ENCODE measurements around the gene ADGRG1.

ADGRG1 gene

DNA sequence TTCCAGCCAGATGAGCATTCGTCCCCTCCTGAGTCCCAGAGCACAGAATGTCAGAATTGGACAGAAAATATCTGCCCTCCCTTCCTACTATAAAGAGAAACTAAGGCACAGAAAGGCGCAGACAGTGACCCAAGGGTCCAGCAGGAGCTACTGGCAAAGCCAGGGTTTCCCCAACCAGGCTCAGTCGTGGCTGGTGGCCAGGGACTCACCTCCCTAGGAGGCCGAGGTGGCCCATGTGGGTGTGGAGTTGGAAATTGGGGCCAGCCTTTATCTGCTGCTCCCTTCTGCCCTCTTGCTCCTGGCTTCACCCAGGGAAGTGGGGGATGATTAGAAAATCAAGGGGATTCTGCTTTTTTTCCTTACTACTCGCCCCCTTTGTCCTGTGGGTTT is 67.2 kb downstream of the ADGRG1 start:
- Mint-ChIP-seq H3K27ac (no peak overlapping the region), H3K9me3 (no peaks in the 10 kb centered on the region), H3K4me1 (peaks cover 14% of the 10 kb centered on the region), H3K27me3 (no peaks in the 10 kb centered on the region), H3K36me3 (no peaks in the 10 kb centered on the region), H3K4me3 (no peak overlapping the region)

GRCh38 chr16:57696240-57696639 is 67.8 kb downstream of the ADGRG1 start:
- peak overlapping the region; percentile 62 for H3K27ac Mint-ChIP-seq
- peaks cover 12% of the 10 kb centered on the region for H3K4me1 Mint-ChIP-seq
- no peak overlapping the region for H3K4me3 Mint-ChIP-seq
- H3K36me3 Mint-ChIP-seq, result no peaks in the 10 kb centered on the region
- H3K9me3 Mint-ChIP-seq, result no peaks in the 10 kb centered on the region
- no peaks in the 10 kb centered on the region for H3K27me3 Mint-ChIP-seq

DNA sequence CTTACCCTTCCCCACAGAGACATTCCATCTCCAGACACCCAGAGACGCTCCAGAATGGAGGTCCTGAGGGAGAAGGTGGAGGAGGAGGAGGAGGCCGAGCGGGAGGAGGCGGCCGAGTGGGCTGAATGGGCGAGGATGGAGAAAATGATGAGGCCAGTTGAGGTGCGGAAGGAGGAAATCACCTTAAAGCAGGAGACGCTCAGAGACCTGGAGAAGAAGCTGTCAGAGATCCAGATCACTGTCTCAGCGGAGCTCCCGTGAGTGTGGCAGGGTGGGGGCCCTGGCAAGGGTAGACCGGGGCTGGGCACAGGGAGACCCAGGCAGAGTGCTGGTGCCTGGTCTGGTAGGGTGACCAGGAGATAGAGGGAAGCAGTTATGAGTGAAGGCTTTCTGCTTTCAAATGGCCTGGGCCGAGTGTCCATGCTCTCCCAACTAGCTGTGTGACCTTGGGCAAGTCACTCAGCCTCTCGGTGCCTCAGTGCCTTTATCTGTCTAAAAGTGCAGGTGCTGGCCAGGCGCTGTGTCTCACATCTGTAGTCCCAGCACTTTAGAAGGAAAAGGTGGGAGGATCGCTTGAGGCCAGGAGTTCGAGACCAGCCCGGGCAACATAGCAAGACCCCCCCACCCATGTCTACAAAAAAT is 69.6 kb downstream of the ADGRG1 start:
- H3K9me3 Mint-ChIP-seq, result no peaks in the 10 kb centered on the region
- H3K4me3 Mint-ChIP-seq, result no peak overlapping the region
- H3K4me1 Mint-ChIP-seq, result peaks cover 12% of the 10 kb centered on the region
- no peaks in the 10 kb centered on the region for H3K36me3 Mint-ChIP-seq
- no peaks in the 10 kb centered on the region for H3K27me3 Mint-ChIP-seq
- H3K27ac Mint-ChIP-seq, result no peak overlapping the region

GRCh38 chr16:57698812-57699405 is 70.5 kb downstream of the ADGRG1 start:
- peaks cover 12% of the 10 kb centered on the region for H3K4me1 Mint-ChIP-seq
- H3K36me3 Mint-ChIP-seq, result no peaks in the 10 kb centered on the region
- no peak overlapping the region for H3K27ac Mint-ChIP-seq
- H3K4me3 Mint-ChIP-seq, result no peak overlapping the region
- no peaks in the 10 kb centered on the region for H3K27me3 Mint-ChIP-seq
- H3K9me3 Mint-ChIP-seq, result no peaks in the 10 kb centered on the region

DNA sequence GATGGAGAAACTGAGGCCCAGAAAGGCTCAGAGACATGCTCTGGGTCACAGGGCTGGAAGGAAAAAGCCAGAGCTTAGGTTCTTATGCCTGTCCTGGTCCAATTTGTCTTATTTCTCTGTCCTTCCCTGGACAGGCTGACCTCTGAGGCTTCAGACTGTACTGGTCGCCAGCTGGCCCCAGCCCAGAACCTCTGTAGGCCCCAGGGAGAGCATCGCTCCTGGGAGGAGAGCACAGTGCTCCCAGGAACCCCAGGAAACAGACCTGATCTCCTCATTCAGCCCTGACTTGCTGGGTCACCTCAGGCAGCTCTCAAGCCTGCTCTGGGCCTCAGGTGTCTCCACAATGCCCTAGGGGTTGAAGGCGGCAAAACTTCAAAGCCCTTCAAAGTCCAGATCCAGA is 71.1 kb downstream of the ADGRG1 start:
- peaks cover 10% of the 10 kb centered on the region for H3K4me1 Mint-ChIP-seq
- no peak overlapping the region for H3K27ac Mint-ChIP-seq

DNA sequence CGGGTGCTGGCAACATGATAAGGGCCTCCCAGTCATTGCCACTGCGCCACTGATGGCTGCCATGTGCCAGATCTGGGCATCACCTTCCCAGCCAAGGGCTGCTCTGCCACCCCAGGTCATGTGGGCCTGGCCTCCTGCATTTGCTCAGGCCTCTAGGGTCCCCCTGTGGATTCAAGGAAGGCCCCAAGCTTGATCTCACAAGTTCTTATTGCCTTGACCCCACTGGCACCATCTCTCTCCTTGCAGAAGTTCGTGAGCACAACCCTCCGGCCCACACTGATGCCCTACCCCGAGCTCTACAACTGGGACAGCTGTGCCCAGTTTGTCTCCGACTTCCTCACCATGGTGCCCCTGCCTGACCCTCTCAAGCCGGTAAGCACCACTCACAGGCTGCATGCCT is 71.5 kb downstream of the ADGRG1 start:
- Mint-ChIP-seq H3K27me3 (no peaks in the 10 kb centered on the region), H3K36me3 (no peaks in the 10 kb centered on the region), H3K4me3 (no peak overlapping the region), H3K4me1 (peaks cover 6% of the 10 kb centered on the region), H3K9me3 (no peaks in the 10 kb centered on the region), H3K27ac (no peak overlapping the region)

More for the DNA sequence above, 71.1 kb downstream of the ADGRG1 start:
- no peaks in the 10 kb centered on the region for H3K9me3 Mint-ChIP-seq
- H3K27me3 Mint-ChIP-seq, result no peaks in the 10 kb centered on the region
- H3K36me3 Mint-ChIP-seq, result no peaks in the 10 kb centered on the region
- H3K4me3 Mint-ChIP-seq, result no peak overlapping the region

DNA sequence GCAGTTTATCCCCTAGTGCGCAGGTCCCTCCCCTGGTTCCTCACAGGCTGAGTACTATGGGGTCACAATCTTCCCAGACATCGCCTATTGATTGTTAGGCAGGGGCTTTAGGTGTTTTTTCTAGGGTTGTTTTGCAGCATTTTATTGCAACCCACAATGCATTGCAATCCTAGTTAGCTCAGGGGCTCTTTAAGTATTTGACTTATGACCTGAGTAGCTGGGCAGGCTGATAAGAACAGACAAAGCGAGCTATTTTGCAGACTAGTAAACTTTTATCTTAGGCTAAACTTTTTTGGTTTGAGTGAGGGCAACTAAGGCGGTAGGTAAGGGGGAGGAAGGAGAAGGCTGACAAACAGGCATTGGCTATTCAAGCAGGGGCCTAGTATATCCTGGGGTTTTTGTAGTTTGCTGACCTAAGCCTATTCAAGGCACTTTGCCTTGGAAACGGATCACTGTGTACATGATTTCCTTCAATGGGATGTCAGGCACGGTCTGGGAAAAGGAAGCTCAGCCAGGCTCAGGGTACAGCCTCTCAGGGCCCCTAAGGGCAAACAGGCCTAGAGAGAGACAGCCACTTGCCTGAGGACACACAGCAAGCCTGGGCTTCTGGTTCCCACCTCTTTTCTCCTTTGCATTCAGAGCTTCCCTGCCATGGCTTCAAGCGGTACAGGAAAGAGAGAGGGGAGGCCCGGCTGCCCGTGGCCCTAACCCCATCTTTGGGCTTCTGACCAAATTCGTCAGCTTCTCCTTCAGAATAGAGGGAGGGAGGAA is 72.5 kb downstream of the ADGRG1 start:
- Mint-ChIP-seq H3K4me3 (no peak overlapping the region), H3K36me3 (no peaks in the 10 kb centered on the region)

DNA sequence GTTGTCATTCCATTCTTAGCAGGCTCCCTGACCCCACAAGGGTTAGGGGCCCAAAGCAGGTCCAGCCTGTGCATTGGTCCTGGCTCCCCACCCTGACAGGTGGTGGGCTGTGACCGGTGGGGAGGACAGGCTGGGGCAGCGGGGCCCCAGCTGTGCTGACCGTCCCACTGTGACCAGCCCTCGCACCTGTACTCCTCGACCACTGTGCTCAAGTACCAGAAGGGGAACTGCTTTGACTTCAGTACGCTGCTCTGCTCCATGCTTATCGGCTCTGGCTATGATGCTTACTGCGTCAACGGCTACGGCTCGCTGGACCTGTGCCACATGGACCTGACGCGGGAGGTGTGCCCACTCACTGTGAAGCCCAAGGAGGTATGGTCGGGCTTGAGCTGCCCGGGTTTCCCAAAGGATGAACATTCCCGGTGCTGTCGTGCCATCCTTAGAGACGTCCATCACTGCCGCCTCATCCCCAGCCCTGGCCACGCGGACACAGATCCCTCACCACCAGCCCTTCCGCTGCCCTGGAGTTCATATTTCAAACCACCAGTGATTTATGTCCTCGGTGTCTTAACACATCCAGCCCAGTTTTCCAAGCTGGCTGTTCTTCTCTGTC is 73.4 kb downstream of the ADGRG1 start:
- Mint-ChIP-seq H3K9me3 (no peaks in the 10 kb centered on the region), H3K27me3 (no peaks in the 10 kb centered on the region), H3K36me3 (no peaks in the 10 kb centered on the region), H3K27ac (no peak overlapping the region), H3K4me1 (no peaks in the 10 kb centered on the region), H3K4me3 (no peak overlapping the region)

More for the DNA sequence above, 72.5 kb downstream of the ADGRG1 start:
- H3K4me1 Mint-ChIP-seq, result no peaks in the 10 kb centered on the region
- H3K27ac Mint-ChIP-seq, result no peak overlapping the region
- no peaks in the 10 kb centered on the region for H3K9me3 Mint-ChIP-seq
- H3K27me3 Mint-ChIP-seq, result no peaks in the 10 kb centered on the region

- H3K4me1 Mint-ChIP-seq, result no peaks in the 10 kb centered on the region
These were observed 75.1 kb downstream of the ADGRG1 start for GRCh38 chr16:57703416-57704010.

DNA sequence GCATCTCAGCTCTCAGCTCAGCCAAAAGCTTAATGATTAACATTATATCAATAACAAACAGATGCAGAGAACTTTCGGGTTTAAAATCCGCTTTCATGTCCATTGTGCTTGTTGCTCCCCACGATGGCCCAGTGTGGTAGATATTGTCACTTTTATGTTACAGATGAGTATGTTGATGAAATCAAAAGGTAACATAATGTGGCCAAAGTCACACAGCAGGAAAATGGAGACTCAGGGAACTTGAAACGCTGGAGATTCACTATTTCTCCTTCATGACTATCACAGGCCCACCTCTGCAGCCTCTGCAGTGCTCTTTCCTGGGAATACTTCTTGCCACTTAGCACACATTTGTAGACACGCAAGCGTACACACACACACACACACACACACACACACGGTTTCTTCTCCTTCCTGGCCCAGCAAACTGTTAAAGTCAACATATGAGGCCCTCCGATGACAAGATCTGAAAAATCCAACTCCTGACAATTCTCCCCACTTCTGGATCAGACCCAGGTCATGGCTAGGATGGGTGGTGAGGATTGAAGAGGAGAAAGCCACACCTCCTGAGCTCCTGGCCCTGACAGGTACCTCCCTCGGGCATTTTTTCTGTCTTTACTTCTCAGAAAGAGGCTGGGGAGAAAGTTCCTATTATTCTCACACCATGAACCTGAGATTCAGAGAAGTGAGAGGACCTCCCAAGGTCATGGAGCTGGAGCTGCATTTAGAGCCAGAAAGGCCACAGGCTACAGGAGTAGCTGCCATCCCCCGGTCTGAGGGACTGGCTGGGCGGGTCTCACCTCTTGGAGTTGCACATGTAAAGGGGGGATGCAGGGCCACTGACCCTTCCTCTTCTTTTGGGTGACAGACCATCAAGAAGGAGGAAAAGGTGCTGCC is 75.8 kb downstream of the ADGRG1 start:
- no peak overlapping the region for H3K4me3 Mint-ChIP-seq
- H3K4me1 Mint-ChIP-seq, result no peaks in the 10 kb centered on the region
- no peaks in the 10 kb centered on the region for H3K36me3 Mint-ChIP-seq
- no peaks in the 10 kb centered on the region for H3K9me3 Mint-ChIP-seq
- no peaks in the 10 kb centered on the region for H3K27me3 Mint-ChIP-seq
- H3K27ac Mint-ChIP-seq, result no peak overlapping the region

More at GRCh38 chr16:57703416-57704010, 75.1 kb downstream of the ADGRG1 start:
- Mint-ChIP-seq H3K36me3 (no peaks in the 10 kb centered on the region), H3K27me3 (no peaks in the 10 kb centered on the region), H3K27ac (no peak overlapping the region), H3K9me3 (no peaks in the 10 kb centered on the region), H3K4me3 (no peak overlapping the region)

DNA sequence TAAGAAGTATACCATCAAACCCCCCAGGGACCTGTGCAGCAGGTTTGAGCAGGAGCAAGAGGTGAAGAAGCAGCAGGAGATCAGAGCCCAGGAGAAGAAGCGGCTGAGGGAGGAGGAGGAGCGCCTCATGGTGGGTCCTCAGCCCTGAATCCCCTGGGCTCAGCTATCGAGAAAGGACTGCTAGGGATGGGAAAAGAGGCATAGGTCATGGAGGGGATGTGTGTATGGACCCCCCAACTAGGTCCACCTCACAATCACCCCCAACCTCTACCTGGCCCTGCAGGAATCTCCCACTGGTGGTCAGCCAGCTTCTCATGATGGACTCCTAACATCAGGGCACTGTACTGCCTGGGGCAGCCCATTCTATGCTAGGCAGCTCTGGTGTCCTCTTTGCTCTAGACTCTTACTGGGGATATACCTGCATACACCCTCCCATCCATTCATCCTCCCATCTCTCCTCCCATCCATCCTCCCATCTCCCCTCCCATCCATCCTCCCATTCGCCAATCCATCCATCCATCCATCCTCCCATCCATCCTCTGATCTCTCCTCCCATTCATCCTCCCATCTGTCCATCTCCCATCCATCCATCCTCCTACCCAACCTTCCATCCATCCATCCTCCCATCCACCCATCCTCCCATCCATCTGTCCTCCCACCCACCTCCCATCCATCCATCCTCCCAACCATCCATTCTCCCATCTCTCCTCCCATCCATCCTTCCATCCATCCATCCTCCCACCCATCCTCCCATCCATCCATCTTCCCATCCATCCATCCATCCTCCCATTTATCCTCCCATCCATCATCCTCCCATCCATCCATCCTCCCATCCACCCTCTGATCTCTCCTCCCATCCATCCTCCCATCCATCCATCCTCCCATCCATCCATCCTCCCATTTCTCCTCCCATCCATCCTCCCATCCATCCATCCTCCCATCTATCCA is 76.7 kb downstream of the ADGRG1 start:
- H3K36me3 Mint-ChIP-seq, result no peaks in the 10 kb centered on the region
- H3K27me3 Mint-ChIP-seq, result no peaks in the 10 kb centered on the region
- H3K27ac Mint-ChIP-seq, result no peak overlapping the region
- H3K9me3 Mint-ChIP-seq, result no peaks in the 10 kb centered on the region
- H3K4me1 Mint-ChIP-seq, result no peaks in the 10 kb centered on the region
- H3K4me3 Mint-ChIP-seq, result no peak overlapping the region

GRCh38 chr16:57706717-57707116 is 78.3 kb downstream of the ADGRG1 start:
- Mint-ChIP-seq H3K4me3 (no peak overlapping the region), H3K27me3 (no peaks in the 10 kb centered on the region), H3K9me3 (no peaks in the 10 kb centered on the region), H3K36me3 (no peaks in the 10 kb centered on the region), H3K4me1 (no peaks in the 10 kb centered on the region), H3K27ac (no peak overlapping the region)

GRCh38 chr16:57707331-57707730 is 78.9 kb downstream of the ADGRG1 start:
- Mint-ChIP-seq H3K27ac (no peak overlapping the region), H3K36me3 (no peaks in the 10 kb centered on the region), H3K9me3 (no peaks in the 10 kb centered on the region), H3K4me1 (no peaks in the 10 kb centered on the region), H3K27me3 (no peaks in the 10 kb centered on the region), H3K4me3 (no peak overlapping the region)

DNA sequence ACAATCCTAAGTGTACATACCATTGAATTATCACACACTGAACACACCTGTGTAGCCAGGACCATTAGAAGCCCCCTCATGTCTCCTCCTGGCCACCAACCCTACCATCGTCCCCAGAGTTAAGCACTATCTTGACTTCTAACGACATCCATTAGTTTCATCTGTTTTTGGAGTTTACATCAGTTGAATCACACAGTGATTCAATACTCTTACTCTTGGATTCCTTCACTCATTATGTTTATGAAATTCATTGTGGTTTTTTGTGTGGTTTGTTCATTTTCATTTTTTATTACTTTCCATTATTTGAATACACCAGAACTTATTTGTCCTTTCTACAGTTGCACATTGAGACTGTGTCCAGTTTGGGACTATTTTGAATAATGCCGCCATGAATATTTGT is 79.7 kb downstream of the ADGRG1 start:
- Mint-ChIP-seq H3K27ac (no peak overlapping the region), H3K4me1 (no peaks in the 10 kb centered on the region), H3K4me3 (no peak overlapping the region), H3K27me3 (no peaks in the 10 kb centered on the region), H3K36me3 (no peaks in the 10 kb centered on the region), H3K9me3 (no peaks in the 10 kb centered on the region)

Measured in activated naive CD4-positive, alpha-beta T cell treated with anti-CD3 and anti-CD28 coated beads, Interleukin-2, amount 50 U/mL, for 24 hours (primary cell).